GM12865 (cell line): ENCODE data around the gene RPUSD4.

Source experiments
- DNase-seq: peaks from one replicate; pipeline ENCODE4 v3.0.0; 2010; ENCODE audit warnings: low read depth
- H3K4me3 ChIP-seq: 2 replicates; pipeline ENCODE4 v1.5.1; 2011; ENCODE audit warnings: mild to moderate bottlenecking, low read depth, low read length, control low read depth
- CTCF ChIP-seq: IDR thresholded peaks from 2 replicates; pipeline ENCODE4 v1.5.1; 2011; ENCODE audit warnings: low read length, control low read depth, low read depth, inconsistent platforms; ENCODE audit not compliant: insufficient read depth; ENCODE audit errors: missing control alignments

Gene RPUSD4

GRCh38 chr11:126159719-126160344 lies 51.6 kb downstream of the RPUSD4 start:
- no peak for TF ChIP-seq CTCF
- no peak for DNase-seq
- H3K4me3 ChIP-seq = no peak overlapping the region

GRCh38 chr11:126158054-126158791 lies 53.2 kb downstream of the RPUSD4 start:
- no peak for DNase-seq
- no peak overlapping the region for H3K4me3 ChIP-seq
- TF ChIP-seq CTCF = no peak

- no peak for DNase-seq
- TF ChIP-seq CTCF = no peak
- no peak overlapping the region for H3K4me3 ChIP-seq
Observed at GRCh38 chr11:126157326-126158030, 54.0 kb downstream of the RPUSD4 start.

GRCh38 chr11:126156814-126157213 lies 54.6 kb downstream of the RPUSD4 start:
- no peak for TF ChIP-seq CTCF
- DNase-seq = no peak
- H3K4me3 ChIP-seq = no peak overlapping the region

GRCh38 chr11:126155402-126156187 lies 55.9 kb downstream of the RPUSD4 start:
- no peak overlapping the region for H3K4me3 ChIP-seq
- no peak for TF ChIP-seq CTCF
- no peak for DNase-seq

- no peak for TF ChIP-seq CTCF
- H3K4me3 ChIP-seq = no peak overlapping the region
- DNase-seq = no peak
Observed at GRCh38 chr11:126154691-126155090, 56.8 kb downstream of the RPUSD4 start.
